ENCODE measurements around the gene DNAI2.
"Not testable (repeated sequence)": the region's sequence is repeated elsewhere in the genome, so short reads cannot be mapped to it uniquely, and the experiment has no call there.

DNA sequence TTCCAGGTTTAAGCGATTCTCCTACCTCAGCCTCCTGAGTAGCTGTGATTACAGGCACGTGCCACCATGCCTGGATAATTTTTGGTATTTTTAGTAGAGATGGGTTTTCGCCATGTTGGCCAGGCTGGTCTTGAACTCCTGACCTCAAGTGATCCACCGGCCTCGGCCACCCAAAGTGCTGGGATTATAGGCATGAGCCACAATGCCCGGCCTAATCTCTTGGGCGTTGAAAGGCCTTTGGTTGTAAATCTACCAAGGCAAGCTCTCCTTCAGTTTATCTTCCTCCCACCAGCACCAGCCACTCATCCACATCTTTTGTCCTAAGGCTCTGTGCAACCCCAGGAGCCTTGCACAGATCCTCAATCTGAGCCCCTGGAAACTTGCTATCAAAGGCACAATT is 5.6 kb downstream of the DNAI2 start:
- TF ChIP-seq, protein P1, sequence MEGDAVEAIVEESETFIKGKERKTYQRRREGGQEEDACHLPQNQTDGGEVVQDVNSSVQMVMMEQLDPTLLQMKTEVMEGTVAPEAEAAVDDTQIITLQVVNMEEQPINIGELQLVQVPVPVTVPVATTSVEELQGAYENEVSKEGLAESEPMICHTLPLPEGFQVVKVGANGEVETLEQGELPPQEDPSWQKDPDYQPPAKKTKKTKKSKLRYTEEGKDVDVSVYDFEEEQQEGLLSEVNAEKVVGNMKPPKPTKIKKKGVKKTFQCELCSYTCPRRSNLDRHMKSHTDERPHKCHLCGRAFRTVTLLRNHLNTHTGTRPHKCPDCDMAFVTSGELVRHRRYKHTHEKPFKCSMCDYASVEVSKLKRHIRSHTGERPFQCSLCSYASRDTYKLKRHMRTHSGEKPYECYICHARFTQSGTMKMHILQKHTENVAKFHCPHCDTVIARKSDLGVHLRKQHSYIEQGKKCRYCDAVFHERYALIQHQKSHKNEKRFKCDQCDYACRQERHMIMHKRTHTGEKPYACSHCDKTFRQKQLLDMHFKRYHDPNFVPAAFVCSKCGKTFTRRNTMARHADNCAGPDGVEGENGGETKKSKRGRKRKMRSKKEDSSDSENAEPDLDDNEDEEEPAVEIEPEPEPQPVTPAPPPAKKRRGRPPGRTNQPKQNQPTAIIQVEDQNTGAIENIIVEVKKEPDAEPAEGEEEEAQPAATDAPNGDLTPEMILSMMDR (IDR thresholded peaks at IDR 0.05; ENCODE audit: borderline replicate concordance, extremely low read depth, low read length, poor library complexity, severe bottlenecking), result not testable (repeated sequence)
- TF ChIP-seq EZH2 (IDR thresholded peaks at IDR 0.05; ENCODE audit: borderline replicate concordance, low read depth, low read length, severe bottlenecking), result not testable (repeated sequence)

Measured in DND-41 (cell line).